Small intestine (tissue), 7 donors: ENCODE data around the gene MB21D2. TPM values are rescaled to one million over a fixed set of nuclear protein-coding genes. Genes with fewer than 3 reads are reported as not detected.

Experiments
- DNase-seq, 2 donors: peaks; one replicate each; pipeline versions ENCODE4 v3.0.0 to v3.0.0-alpha.2; 2013
- FAIRE-seq: peaks from 2 replicates; lab custom pipeline; 2012; peaks lifted over from hg19 to GRCh38; lab: Jason Lieb, UNC
- H3K27ac ChIP-seq, 3 donors: one replicate each; pipeline ENCODE4 v1.5.1; 2013; ENCODE audit warnings: low read length in 2 of 3, mild to moderate bottlenecking in 2 of 3, control low read depth in 1 of 3, inconsistent platforms in 1 of 3, low read depth in 1 of 3, moderate library complexity in 1 of 3
- H3K27me3 ChIP-seq, 3 donors: one replicate each; pipeline ENCODE4 v1.6.1; 2013; ENCODE audit warnings: low read length in 3 of 3, inconsistent platforms in 1 of 3; ENCODE audit not compliant: control insufficient read depth in 3 of 3, insufficient read depth in 3 of 3
- H3K36me3 ChIP-seq, 3 donors: one replicate each; pipeline ENCODE4 v1.6.1; 2013; ENCODE audit warnings: low read length in 3 of 3, inconsistent platforms in 1 of 3, low read depth in 1 of 3, mild to moderate bottlenecking in 1 of 3, moderate library complexity in 1 of 3; ENCODE audit not compliant: control insufficient read depth in 3 of 3, insufficient read depth in 2 of 3
- H3K4me1 ChIP-seq, 3 donors: one replicate each; pipeline ENCODE4 v1.6.1; 2013; ENCODE audit warnings: low read length in 2 of 3, inconsistent platforms in 1 of 3, low read depth in 1 of 3, mild to moderate bottlenecking in 1 of 3, moderate library complexity in 1 of 3; ENCODE audit not compliant: control insufficient read depth in 3 of 3, insufficient read depth in 2 of 3
- H3K4me3 ChIP-seq, 3 donors: one replicate each; pipeline ENCODE4 v1.5.1; 2013; ENCODE audit warnings: low read length in 3 of 3, control low read depth in 1 of 3, inconsistent platforms in 1 of 3, low read depth in 1 of 3, mild to moderate bottlenecking in 1 of 3, moderate library complexity in 1 of 3
- H3K9me3 ChIP-seq, 2 donors: one replicate each; pipeline ENCODE4 v1.6.1; 2013; ENCODE audit warnings: low read depth in 1 of 2, low read length in 1 of 2; ENCODE audit not compliant: control insufficient read depth in 2 of 2, insufficient read depth in 1 of 2
- WGBS, 3 donors: extraction: QIAGEN DNeasy Blood & Tissue Kit; methylation state at CpG; one replicate each; pipeline ENCODE4 v1.1.7; 2013; 5-methylcytosine and 5-hydroxymethylcytosine counted together
- polyA plus RNA-seq, 4 donors: library from polyadenylated mRNA; stranded (reverse) in 3 of 4; unstranded in 1 of 4; fragments of 200-250 nt in 3 of 4; fragments of 120-200 nt in 1 of 4; gene quantifications; one replicate each; pipeline versions ENCODE4 v1.2.1 to v1.2.3, GENCODE V29; 2013
- donor health status: healthy with polysubstance abuse.
- donor health status: control.
- donor health status: control.
- donor health status: Bipolar disorder and iron deficiency.
- donor health status: healthy.

MB21D2 gene
- polyA plus RNA-seq, 4 donors = 4.9 to 16.6 (median 13.6) TPM

DNA sequence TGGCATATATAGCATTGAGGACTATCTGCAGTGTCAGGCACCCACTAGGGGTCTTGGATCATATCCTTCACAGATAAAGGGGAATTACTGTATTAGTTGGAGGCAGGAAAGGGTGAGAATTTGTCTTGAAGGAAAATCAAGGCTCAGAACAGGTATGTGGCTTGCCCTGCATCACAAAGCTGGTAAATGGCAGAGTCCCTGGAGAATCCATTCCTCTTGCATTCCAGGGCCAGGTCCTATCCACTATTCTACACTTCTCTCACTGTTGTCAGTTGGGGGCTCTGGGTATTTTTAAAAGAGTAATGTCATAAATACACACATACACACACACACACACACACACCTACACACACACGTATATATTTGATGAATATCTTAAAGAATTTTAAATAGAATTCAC is 170.5 kb downstream of the MB21D2 start:
- no peak overlapping the region for H3K27ac ChIP-seq
- H3K27me3 ChIP-seq = no peaks in the 10 kb centered on the region
- H3K36me3 ChIP-seq = no peaks in the 10 kb centered on the region
- H3K4me1 ChIP-seq = no peaks in the 10 kb centered on the region
- WGBS, 3 donors = 50 to 72% (median 67%) methylated on average over 1 of the region's 1 CpG
- FAIRE-seq (no peak), DNase-seq (no peak)
- no peak overlapping the region for H3K4me3 ChIP-seq
- H3K9me3 ChIP-seq = no peaks in the 10 kb centered on the region

Other genes starting within 250 kb of the MB21D2 start
- gene FGF12, start 190.3 kb downstream of the MB21D2 start, polyA plus RNA-seq = 1 to 10 TPM in 1 of 4 donors, under 1 TPM in 2, not detected in 1; 0.39 to 1.1 (median 0.43) TPM